HFF-Myc (cell line): ENCODE measurements around the gene ASXL2.

ENCODE experiments used
- DNase-seq: peaks from one replicate; pipeline ENCODE4 v3.0.0-alpha.2; 2011; ENCODE audit warnings: low read depth; ENCODE audit errors: extremely low read depth
- H3K4me3 ChIP-seq: replicated peaks from 2 replicates; pipeline ENCODE4 v1.5.1; 2011; ENCODE audit warnings: low read depth, mild to moderate bottlenecking, control low read depth, low read length
- TF ChIP-seq, protein P1 (sequence below): IDR thresholded peaks from 2 replicates; pipeline ENCODE4 v1.5.1; 2012; ENCODE audit warnings: mild to moderate bottlenecking, low read depth, low read length, control low read depth; ENCODE audit errors: missing control alignments

ASXL2 gene

DNA sequence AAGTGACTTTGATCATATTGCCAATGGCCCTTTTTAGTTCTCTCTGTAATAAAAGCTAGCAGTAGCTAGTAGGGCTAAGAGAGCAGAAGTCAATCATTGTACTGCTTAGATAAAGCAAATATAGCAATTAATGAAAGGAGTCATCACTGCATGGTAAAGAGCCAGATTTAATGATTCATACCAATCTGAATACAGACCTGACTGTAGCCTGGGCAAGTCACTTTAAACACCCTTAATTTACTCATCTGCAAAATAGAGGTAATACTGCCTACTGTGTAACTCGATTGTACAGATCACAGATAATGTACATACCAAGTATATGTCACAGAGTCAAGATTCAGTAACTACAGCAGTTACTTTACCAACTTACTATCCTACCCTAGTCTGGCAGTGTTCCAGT lies 63.6 kb downstream of the ASXL2 start:
- H3K4me3 ChIP-seq = no peak overlapping the region
- DNase-seq = no peak
- TF ChIP-seq, protein P1, sequence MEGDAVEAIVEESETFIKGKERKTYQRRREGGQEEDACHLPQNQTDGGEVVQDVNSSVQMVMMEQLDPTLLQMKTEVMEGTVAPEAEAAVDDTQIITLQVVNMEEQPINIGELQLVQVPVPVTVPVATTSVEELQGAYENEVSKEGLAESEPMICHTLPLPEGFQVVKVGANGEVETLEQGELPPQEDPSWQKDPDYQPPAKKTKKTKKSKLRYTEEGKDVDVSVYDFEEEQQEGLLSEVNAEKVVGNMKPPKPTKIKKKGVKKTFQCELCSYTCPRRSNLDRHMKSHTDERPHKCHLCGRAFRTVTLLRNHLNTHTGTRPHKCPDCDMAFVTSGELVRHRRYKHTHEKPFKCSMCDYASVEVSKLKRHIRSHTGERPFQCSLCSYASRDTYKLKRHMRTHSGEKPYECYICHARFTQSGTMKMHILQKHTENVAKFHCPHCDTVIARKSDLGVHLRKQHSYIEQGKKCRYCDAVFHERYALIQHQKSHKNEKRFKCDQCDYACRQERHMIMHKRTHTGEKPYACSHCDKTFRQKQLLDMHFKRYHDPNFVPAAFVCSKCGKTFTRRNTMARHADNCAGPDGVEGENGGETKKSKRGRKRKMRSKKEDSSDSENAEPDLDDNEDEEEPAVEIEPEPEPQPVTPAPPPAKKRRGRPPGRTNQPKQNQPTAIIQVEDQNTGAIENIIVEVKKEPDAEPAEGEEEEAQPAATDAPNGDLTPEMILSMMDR = no peak

DNA sequence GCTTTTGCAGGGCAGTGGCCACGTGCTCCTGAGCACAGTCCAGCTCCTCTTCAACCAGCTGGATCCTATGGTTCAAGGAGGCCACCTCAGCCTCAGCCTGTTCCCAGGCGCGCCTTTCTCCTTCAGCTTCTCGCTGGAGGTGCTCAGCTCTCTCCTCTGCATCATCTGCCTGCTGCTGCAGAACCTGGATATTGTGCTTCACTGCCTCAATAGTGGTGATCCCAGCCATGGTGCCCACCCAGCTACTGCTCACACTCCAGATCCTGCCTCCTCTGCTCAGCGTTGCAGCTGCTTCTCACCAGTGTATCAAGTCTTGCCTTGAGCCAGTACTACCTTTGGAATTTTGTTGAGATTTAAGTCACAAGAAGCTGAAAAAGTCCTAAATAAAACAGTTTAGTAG lies 67.9 kb downstream of the ASXL2 start:
- TF ChIP-seq, protein P1 = no peak
- H3K4me3 ChIP-seq = no peak overlapping the region
- no peak for DNase-seq

DNA sequence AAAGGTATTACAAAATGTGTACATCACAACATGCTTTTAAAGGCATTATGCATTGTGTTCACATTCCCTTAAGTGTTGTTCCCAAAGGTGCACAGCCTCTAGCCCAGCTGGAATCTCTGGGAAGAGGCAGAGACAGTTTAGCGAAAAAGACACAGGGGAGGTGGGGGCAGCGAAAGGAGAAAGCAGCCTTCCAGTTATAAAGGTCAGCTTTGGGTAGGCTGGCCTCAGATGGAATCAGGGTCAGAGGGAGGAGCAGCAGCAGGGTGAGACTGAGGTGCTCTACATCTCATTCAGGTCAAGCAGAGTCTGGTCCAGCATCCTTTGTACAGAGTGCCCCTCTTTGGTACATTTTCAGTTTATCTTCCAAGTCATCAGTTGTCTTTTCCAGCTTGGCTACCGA lies 68.6 kb downstream of the ASXL2 start:
- TF ChIP-seq, protein P1 = no peak
- no peak overlapping the region for H3K4me3 ChIP-seq
- DNase-seq = no peak

DNA sequence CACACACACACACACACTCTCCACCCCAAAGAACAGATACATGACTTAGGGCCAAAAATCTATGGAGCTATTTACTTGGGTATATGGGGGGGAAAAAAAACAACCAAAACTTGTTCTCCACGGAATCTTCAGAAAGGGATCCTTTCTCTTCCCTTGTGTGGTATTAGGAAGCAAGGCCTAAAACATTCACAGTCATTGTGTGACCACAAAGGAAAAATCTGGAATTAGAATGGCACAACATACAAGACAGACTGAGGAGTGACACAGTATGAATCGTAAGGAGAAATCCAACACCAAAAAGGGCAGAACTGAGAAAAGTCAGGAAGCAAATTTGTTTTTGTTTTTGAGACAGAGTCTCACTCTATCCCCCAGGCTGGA lies 70.3 kb downstream of the ASXL2 start:
- TF ChIP-seq, protein P1 = no peak
- no peak for DNase-seq

DNA sequence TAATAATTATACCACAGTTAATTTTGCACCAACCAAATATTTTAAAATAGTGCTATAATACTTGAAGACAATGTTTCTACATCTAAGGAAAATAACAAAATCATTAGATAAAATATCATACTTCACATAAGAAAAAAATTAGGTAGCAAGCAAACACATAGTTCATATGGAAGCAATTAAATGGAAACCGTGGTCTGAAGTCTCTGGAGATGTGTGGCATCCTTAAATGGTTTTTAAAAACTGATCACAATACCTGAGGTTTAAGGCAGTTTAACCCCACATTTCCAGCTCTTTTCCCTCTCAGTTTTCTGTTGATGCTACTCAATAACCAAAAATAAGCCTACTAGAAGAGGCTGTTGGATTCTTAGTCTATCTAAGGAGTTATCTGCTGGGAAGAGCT lies 71.3 kb downstream of the ASXL2 start:
- DNase-seq = no peak
- no peak overlapping the region for H3K4me3 ChIP-seq
- TF ChIP-seq, protein P1 = no peak

More for the DNA sequence above, 70.3 kb downstream of the ASXL2 start:
- H3K4me3 ChIP-seq = no peak overlapping the region

DNA sequence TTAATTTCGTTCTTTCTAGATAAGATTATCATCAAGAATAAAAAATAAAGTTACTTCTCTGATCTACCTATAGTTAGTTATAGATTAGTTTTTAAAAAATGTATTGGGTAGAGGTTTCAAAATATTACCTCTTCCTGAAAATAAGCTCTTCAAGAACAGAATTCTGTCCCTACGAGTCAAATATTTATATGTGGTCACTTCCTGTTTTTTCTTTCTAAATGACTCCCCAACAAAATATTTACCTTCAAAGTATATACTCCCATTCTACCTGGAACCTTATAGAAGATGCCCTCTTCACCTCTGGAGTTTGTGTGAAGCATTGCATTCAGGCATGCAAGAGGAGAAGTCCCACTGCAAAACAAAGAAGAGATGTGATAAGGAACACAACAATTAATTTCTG lies 72.3 kb downstream of the ASXL2 start:
- H3K4me3 ChIP-seq = no peak overlapping the region
- DNase-seq = no peak
- TF ChIP-seq, protein P1 = no peak

DNA sequence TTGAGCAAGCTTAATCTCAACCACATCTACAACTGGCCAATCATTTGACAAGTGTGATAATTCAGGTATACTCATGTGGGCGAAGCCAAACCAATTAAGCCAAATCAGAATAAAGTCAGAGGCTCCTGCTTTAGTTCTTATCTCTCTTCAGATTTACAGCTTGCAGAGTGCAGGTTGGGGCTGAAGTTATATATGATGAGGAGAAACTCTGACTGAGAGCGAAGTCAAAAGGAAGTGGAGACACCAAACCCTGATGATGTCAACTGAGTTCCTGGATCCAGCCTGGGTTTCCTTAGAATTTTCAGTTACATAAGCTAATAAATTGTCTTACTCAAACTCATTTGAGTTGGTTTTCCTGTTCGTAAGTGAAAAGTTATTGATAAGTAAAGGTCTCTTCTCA lies 73.9 kb downstream of the ASXL2 start:
- DNase-seq = no peak
- TF ChIP-seq, protein P1 = no peak

More for the DNA sequence above, 73.9 kb downstream of the ASXL2 start:
- H3K4me3 ChIP-seq = no peak overlapping the region
